ENCODE measurements around the gene URAD.

URAD gene

GRCh38 chr13:27960362-27961226 lies 27.9 kb downstream of the URAD start:
- FAIRE-seq: peak; percentile 45
- TF ChIP-seq PAX5 (IDR thresholded peaks at IDR 0.05; ENCODE audit: insufficient read depth, low read length, severe bottlenecking): no peak
- TF ChIP-seq POLR2A (IDR thresholded peaks at IDR 0.05; ENCODE audit: low read depth, low read length): no peak
- no peak for TF ChIP-seq POLR2AphosphoS5 (IDR thresholded peaks at IDR 0.05; ENCODE audit: low read depth, low read length)
- no peak for TF ChIP-seq POU2F2 (IDR thresholded peaks at IDR 0.05; ENCODE audit: low read depth, low read length)
- no peak for TF ChIP-seq TAF1 (IDR thresholded peaks at IDR 0.05; ENCODE audit: low read depth, low read length)
- no peak for TF ChIP-seq SPI1 (IDR thresholded peaks at IDR 0.05; ENCODE audit: low read depth, low read length)
- DNase-seq (ENCODE audit: insufficient read length, low spot score): no peak

- FAIRE-seq (no peak), DNase-seq (ENCODE audit: insufficient read length, low spot score) (no peak)
- no peak for TF ChIP-seq SPI1 (IDR thresholded peaks at IDR 0.05; ENCODE audit: low read depth, low read length)
- TF ChIP-seq POLR2A (IDR thresholded peaks at IDR 0.05; ENCODE audit: low read depth, low read length): no peak
- TF ChIP-seq POU2F2 (IDR thresholded peaks at IDR 0.05; ENCODE audit: low read depth, low read length): no peak
- TF ChIP-seq TAF1 (IDR thresholded peaks at IDR 0.05; ENCODE audit: low read depth, low read length): no peak
- no peak for TF ChIP-seq POLR2AphosphoS5 (IDR thresholded peaks at IDR 0.05; ENCODE audit: low read depth, low read length)
Measured at GRCh38 chr13:27959976-27960361, 28.5 kb downstream of the URAD start.

GRCh38 chr13:27956576-27957300 lies 31.8 kb downstream of the URAD start:
- FAIRE-seq (no peak), DNase-seq (ENCODE audit: insufficient read length, low spot score) (no peak)
- TF ChIP-seq PAX5 (IDR thresholded peaks at IDR 0.05; ENCODE audit: insufficient read depth, low read length, severe bottlenecking) (no peak), POU2F2 (IDR thresholded peaks at IDR 0.05; ENCODE audit: low read depth, low read length) (no peak), POLR2AphosphoS5 (IDR thresholded peaks at IDR 0.05; ENCODE audit: low read depth, low read length) (no peak), SPI1 (IDR thresholded peaks at IDR 0.05; ENCODE audit: low read depth, low read length) (no peak), POLR2A (IDR thresholded peaks at IDR 0.05; ENCODE audit: low read depth, low read length) (no peak), TAF1 (IDR thresholded peaks at IDR 0.05; ENCODE audit: low read depth, low read length) (no peak)

GRCh38 chr13:27955014-27955591 lies 33.4 kb downstream of the URAD start:
- TF ChIP-seq TAF1 (IDR thresholded peaks at IDR 0.05; ENCODE audit: low read depth, low read length): no peak
- TF ChIP-seq POU2F2 (IDR thresholded peaks at IDR 0.05; ENCODE audit: low read depth, low read length): no peak
- DNase-seq (ENCODE audit: insufficient read length, low spot score) (no peak), FAIRE-seq (no peak)

GRCh38 chr13:27954406-27954851 lies 34.1 kb downstream of the URAD start:
- TF ChIP-seq SPI1 (IDR thresholded peaks at IDR 0.05; ENCODE audit: low read depth, low read length): no peak
- no peak for TF ChIP-seq POU2F2 (IDR thresholded peaks at IDR 0.05; ENCODE audit: low read depth, low read length)
- TF ChIP-seq PAX5 (IDR thresholded peaks at IDR 0.05; ENCODE audit: insufficient read depth, low read length, severe bottlenecking): no peak
- no peak for TF ChIP-seq POLR2AphosphoS5 (IDR thresholded peaks at IDR 0.05; ENCODE audit: low read depth, low read length)
- TF ChIP-seq POLR2A (IDR thresholded peaks at IDR 0.05; ENCODE audit: low read depth, low read length): no peak
- TF ChIP-seq TAF1 (IDR thresholded peaks at IDR 0.05; ENCODE audit: low read depth, low read length): no peak
- no peak for DNase-seq (ENCODE audit: insufficient read length, low spot score)
- no peak for FAIRE-seq

GRCh38 chr13:27953676-27954405 lies 34.7 kb downstream of the URAD start:
- TF ChIP-seq POLR2AphosphoS5 (IDR thresholded peaks at IDR 0.05; ENCODE audit: low read depth, low read length) (no peak), PAX5 (IDR thresholded peaks at IDR 0.05; ENCODE audit: insufficient read depth, low read length, severe bottlenecking) (peak; percentile 31)
- peak; percentile 72 for FAIRE-seq
- peak; percentile 88 for DNase-seq (ENCODE audit: insufficient read length, low spot score)

GRCh38 chr13:27952876-27953675 lies 35.4 kb downstream of the URAD start:
- FAIRE-seq (no peak), DNase-seq (ENCODE audit: insufficient read length, low spot score) (no peak)
- TF ChIP-seq POU2F2 (IDR thresholded peaks at IDR 0.05; ENCODE audit: low read depth, low read length) (no peak), TAF1 (IDR thresholded peaks at IDR 0.05; ENCODE audit: low read depth, low read length) (no peak)

- FAIRE-seq (no peak), DNase-seq (ENCODE audit: insufficient read length, low spot score) (no peak)
- TF ChIP-seq SPI1 (IDR thresholded peaks at IDR 0.05; ENCODE audit: low read depth, low read length) (no peak), POU2F2 (IDR thresholded peaks at IDR 0.05; ENCODE audit: low read depth, low read length) (no peak), POLR2AphosphoS5 (IDR thresholded peaks at IDR 0.05; ENCODE audit: low read depth, low read length) (no peak), TAF1 (IDR thresholded peaks at IDR 0.05; ENCODE audit: low read depth, low read length) (no peak), PAX5 (IDR thresholded peaks at IDR 0.05; ENCODE audit: insufficient read depth, low read length, severe bottlenecking) (no peak), POLR2A (IDR thresholded peaks at IDR 0.05; ENCODE audit: low read depth, low read length) (no peak)
Measured at GRCh38 chr13:27942972-27943371, 45.5 kb downstream of the URAD start.
